ENCODE results near the gene BIRC7.

The BIRC7 gene

DNA sequence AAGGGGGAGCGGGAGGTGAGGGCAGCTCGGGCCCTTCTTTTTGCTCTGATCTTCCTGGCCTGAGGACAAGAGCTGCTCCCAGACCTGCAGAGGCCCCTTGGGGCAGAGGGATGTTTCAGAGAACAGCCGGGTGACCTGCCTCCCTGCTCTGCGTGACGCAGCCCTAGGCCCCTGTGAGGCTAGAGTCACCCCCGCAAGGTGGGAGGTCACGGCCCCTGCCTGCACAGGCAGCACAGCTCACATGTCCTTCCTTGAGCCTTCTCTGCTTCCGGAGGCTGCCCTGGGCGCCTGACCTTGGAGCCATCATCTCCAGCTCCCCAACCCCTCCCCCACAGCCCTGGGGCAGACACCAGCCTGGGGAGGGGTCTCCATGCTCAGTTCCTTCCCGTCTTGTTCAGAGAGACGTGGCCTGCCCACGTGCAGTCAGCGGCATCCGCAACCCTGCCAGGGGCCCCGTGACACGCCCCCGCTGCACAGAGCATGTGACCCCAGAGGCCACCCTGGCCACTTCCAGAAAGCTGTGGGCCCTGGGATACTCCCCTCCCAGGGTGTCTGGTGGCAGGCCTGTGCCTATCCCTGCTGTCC is at the start of gene BIRC7:
Gene BIRC7, plus strand, starts transcription at position 507 of the 585 bp plus-strand sequence. CDS start 192 bp downstream, outside the sequence.
- DNase-seq (ENCODE audit: low read depth in 2 of 2) = no peak

DNA sequence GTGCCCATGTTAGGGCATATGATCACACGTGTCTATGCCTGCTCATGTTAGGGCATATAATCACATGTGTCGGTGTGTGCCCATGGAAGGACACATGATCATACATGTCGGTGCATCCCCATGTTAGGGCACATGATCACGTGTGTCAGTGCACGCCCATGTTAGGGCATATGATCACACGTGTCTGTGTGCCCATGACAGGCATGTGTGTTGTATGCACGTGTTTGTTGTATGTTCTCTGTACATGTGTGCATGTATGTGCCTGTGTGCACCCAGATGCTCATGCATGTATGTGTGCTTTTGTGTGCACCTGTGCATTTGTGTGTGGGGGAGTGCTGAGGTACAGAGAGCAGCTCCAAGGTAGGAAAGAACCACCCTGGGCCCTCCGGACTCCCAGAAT is 49.6 kb upstream of the BIRC7 start:
- DNase-seq (ENCODE audit: low read depth in 2 of 2) = no peak

DNA sequence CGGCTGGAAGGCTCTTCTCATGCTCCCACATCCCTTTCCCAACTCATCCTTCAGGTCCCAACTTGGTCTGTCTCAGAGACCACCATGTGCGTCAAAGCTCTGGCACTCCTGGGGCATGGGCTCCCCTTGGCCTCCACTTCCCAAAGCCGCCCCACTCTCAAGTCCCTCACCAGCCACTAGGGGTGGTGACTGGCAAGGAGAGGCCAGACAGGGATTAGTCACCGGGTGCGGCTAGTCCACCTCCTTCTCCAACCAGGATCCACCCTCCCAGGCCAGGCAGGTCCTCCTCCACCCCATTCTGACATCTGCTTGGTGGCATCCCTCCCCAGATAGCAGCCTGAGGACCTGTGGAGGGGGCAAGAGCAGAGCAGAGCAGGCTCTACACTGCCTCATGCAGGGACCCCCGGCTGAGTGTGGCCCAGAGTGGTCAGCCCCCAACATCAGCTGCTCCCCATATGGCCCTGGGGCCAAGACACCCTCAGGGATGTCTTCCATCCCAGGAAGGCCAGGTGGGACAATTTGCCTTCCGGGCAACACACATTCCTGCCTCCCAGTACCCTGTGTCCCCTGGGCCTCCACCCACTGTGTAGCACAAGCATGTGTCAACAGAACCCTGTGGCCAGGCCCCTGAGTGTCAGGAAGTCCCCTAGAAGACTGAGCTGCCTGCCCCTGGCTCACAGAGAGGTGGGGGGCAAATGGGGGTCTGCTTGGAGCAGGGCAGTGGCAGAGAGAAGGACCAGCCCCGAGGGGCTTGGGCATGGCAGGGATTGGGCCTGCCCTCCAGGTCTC is 49.0 kb upstream of the BIRC7 start:
- no peak for DNase-seq (ENCODE audit: low read depth in 2 of 2)

GRCh38 chr20:63187338-63188158 is 48.2 kb upstream of the BIRC7 start:
- no peak for DNase-seq (ENCODE audit: low read depth in 2 of 2)

GRCh38 chr20:63188159-63188442 is 47.6 kb upstream of the BIRC7 start:
- DNase-seq (ENCODE audit: low read depth in 2 of 2) = no peak

DNA sequence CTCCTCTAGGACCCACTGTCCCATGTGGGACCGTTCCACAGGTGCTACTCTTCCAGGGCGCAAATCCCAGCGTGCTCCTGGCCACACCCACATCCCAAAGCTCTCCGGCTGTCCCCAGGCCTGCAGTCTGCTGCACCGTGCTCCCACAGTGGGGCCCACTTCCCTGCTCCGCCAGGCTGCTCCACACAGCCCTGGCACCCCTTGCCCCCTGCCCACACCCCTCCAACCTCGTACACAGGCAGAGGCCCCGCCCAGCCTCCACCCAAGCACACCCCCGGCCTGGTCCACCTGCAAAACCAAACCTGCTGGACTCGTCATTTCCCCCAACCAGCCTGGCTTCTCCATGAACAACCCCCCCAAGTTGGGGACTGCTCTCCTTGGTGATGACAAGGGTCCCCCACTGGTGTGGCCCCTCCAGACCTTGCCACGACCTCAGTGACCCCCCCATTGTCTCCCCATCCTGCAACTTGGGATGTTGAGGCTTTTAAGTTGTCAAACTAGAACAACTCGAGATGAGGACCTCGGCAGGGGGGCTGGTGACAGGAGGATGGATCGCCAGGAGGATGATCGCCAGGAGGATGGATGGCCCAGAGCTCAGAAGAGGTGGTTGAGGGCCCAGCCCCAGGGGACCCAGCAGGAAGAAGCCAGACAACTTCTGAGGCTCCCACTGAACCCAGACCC is 46.9 kb upstream of the BIRC7 start:
- DNase-seq (ENCODE audit: low read depth in 2 of 2) = no peak

DNA sequence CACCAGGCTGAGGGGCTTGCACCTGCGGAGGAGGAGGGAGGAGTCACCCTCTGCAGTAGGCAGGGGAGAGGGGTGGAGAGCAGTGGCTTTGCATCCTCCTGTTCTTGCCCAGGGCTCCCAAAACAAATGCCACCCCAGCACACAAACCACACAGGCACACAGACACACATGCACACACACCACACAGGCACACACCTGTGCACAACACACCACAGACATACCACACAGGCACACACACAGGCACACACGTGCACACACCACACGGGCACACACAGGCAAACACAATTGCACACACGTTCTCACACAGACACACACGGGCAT is 46.4 kb upstream of the BIRC7 start:
- no peak for DNase-seq (ENCODE audit: low read depth in 2 of 2)

- DNase-seq (ENCODE audit: low read depth in 2 of 2) = no peak
These were observed 45.7 kb upstream of the BIRC7 start for GRCh38 chr20:63189846-63190559.

GRCh38 chr20:63190828-63191227 is 44.9 kb upstream of the BIRC7 start:
- DNase-seq (ENCODE audit: low read depth in 2 of 2) = no peak

- DNase-seq (ENCODE audit: low read depth in 2 of 2) = no peak
These were observed 44.3 kb upstream of the BIRC7 start for GRCh38 chr20:63191400-63191799.

DNA sequence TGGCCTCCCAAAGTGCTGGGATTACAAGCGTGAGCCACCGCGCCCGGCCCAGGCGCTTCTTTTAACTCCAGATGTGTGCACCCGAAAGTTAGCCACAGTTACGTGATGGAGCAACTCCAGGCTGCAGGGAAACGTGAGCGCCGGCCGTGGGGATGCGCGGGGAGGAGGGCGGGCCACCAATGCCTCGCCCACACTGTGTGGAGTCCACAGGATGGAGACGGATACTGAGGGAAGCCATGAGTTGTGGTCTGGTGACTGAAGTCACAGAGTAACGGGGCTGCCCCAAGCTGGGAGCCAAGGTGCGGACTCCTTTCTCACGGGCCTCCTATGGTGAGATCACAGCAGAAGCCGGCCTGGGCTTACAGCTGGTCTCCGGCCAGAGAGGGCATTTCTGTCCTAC is 43.0 kb upstream of the BIRC7 start:
- no peak for DNase-seq (ENCODE audit: low read depth in 2 of 2)

GRCh38 chr20:63194007-63194796 is 41.5 kb upstream of the BIRC7 start:
- no peak for DNase-seq (ENCODE audit: low read depth in 2 of 2)

GRCh38 chr20:63194797-63195173 is 40.9 kb upstream of the BIRC7 start:
- DNase-seq (ENCODE audit: low read depth in 2 of 2) = no peak

- DNase-seq (ENCODE audit: low read depth in 2 of 2) = no peak
These were observed 38.8 kb upstream of the BIRC7 start for GRCh38 chr20:63196768-63197470.

DNA sequence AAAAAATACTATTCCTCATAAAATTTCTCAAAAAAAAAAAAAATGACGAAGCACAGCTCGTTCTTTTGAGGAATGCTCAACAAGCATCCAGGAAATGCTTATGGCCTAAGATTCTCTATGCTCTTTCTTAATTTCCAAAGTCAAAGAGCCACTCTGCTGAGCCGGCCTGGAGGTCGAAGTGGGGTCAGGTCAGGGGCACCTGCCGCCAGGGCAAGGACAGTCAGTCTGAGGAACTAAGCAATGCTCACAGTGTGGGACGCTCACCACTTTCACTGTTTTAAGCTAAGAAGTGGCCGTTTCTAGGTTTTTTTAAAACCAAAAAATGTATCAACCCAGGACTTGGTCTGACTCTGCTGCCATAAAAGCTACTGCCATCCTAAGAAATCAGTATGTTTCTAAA is 37.1 kb upstream of the BIRC7 start:
- no peak for DNase-seq (ENCODE audit: low read depth in 2 of 2)

DNA sequence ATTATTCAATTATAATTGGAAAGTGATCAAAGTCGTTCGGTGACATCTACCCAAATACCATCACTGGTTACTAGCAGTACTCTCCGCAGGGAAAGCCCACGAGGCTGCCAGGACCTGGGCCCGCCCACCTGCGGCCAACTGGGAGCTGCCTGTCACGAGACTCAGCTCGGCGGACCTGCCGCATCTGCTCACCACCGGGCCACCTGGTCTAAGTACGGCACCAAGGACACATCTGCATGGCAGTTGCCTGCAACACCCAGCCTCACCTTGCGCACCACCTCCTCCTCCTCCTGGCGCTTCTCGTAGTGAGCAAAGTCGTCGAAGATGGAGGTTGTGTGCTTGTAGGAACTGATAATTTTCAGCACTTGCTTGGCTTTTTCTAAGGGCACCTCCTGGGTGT is 33.7 kb upstream of the BIRC7 start:
- no peak for DNase-seq (ENCODE audit: low read depth in 2 of 2)

- no peak for DNase-seq (ENCODE audit: low read depth in 2 of 2)
These were observed 32.7 kb upstream of the BIRC7 start for GRCh38 chr20:63202811-63203526.

GRCh38 chr20:63204362-63204761 is 31.3 kb upstream of the BIRC7 start:
- DNase-seq (ENCODE audit: low read depth in 2 of 2) = no peak

DNA sequence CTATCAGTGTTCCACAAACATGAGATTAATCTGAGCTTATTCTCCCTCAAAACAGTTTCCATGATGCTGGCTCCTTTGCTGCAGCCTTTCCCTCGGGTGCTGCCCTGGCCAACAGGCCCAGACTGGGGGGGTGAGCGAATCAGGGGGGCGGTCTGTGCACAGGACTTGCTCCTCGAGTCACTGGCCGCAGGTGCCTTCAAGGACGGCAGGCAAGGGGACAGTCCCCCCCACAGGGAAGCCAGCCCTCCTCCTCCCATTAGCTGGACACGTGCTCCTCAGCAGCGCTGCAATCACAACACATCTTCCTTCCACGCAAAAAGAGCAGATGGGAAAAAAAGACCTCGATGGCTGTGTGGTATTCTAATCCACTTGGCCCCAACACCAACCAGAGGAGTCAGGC is 29.8 kb upstream of the BIRC7 start:
- DNase-seq (ENCODE audit: low read depth in 2 of 2) = no peak

GRCh38 chr20:63206878-63207277 is 28.8 kb upstream of the BIRC7 start:
- no peak for DNase-seq (ENCODE audit: low read depth in 2 of 2)
